HG02852 (cell line): Measurements from ENCODE around the gene MAGIX.

Experiments used
- ATAC-seq: cut with Tn5 transposase; IDR thresholded peaks from one replicate; pipeline ENCODE4 v1.9.1; 2021; ENCODE audit warnings: mild to moderate bottlenecking, moderate library complexity; ENCODE audit not compliant: unreplicated experiment

The MAGIX gene

GRCh38 chrX:49179358-49179757, 16.8 kb downstream of the MAGIX start:
- ATAC-seq, result no peak

GRCh38 chrX:49183701-49184281, 21.2 kb downstream of the MAGIX start:
- no peak for ATAC-seq

- ATAC-seq, result no peak
Measured at GRCh38 chrX:49184294-49185281, 22.0 kb downstream of the MAGIX start.

DNA sequence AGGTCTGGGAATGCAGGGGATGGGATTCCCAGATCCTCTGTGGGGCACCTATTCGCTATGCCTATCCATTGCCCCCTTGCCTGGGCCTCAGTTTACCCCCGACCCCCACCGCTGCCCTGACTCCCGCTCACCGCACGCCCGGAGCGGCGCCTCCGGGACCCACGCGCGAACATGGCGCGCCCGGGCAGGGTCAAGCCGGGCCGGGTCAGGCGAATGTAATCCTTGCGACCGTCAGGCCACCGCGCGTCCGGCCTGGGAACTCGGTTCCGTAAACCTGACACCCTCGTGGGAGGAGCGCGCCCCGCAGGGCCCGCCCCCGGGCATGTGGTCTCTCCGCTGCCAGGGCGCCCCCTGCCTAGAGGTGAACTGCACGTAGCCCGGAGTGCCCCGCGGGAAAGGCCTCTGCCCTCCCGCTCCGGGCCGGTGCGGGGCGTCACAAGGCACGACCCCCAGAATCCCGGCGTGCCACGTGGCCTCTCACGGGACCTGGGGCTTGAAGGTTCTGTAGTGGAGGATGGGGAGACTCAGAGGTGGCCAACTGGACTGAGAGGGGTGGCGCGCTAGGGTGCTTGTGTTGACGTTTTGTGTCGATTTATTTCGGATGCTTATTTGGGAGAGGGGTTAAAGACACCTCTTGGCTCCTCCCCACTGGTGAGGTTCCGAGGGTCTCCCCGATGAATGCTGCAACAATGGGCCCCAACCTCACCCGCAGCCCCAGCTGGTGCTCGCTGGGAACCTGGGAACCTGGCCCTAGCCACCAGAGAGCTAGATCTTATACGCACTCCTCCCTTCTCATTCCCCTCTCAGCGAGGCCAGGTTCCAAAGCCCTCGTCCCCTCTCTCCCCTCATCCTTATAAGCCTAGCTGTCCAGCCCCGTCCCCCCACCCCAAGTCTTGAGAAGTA, 23.8 kb downstream of the MAGIX start, which contains the start of gene PRICKLE3:
Gene PRICKLE3 (minus strand): TSS at position 249 of the 903 bp plus-strand sequence. CDS start 76 bp downstream, at position 173.
- no peak for ATAC-seq

DNA sequence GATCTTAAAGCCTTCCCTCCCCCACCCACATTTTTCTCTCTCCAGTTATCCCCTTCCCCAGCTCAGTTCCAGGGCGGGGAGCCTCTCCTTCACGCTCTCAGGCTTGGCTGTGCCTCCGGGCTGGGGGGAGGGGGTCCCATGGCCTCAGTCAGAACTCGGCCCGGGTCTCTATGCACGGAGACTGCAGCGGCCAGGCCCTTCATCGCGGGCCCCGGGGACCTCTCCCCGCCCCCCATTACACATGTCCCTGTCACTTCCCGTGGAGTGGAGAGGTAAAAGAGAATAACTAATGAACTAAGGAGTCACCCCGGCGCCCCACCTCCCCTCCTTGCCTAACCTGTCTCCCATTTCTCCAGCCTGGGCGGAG, 24.5 kb downstream of the MAGIX start:
- no peak for ATAC-seq

- no peak for ATAC-seq
Measured at GRCh38 chrX:49187526-49187925, 25.0 kb downstream of the MAGIX start.

DNA sequence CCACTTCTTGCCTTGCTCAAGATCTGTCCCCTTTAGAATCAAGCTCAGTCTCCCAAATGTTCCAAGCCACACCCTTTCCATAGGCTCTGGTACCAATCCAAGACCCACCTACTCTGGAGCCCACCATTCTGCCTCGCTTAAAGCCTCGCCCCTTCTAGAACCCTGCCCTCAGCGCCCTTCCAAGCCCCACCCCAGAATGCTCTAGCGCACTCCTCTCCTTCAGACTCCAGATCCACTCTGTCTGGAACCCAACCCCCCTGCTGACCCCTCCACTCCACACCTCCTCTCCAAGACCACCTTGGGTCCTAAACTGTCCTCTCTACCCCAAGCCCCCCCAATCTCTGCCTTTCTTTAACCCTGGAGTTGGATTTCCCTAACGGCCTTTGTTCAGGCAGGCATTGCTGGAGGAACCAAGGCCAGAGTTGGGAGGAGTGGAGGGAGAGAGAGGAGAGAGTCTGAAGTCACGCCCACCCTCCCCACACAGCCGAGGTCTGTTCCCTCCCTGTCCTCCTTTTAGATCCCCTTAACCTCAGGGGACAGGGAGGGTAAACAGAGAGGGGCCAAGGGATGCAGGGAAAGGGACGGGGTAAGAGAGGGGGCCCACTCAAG, 26.0 kb downstream of the MAGIX start:
- no peak for ATAC-seq

DNA sequence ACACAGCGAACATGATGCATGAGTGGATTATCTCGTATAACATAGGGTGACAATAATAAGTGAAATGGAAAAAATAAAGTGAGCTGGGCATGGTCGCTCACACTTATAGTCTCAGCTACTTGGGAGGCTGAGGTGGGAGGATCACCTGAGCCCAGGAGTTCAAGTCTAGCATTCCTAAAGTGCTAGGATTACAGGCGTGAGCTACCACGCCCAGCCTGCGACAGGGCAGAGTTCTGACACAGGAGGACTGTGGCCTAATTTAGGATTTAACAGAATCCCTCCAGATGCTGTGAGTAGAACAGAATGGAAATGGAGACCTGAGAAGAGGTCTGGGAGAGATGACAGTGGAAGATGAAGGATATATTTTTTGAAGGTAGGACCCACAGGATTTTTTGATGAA, 27.0 kb downstream of the MAGIX start:
- no peak for ATAC-seq

GRCh38 chrX:49190821-49191573, 28.4 kb downstream of the MAGIX start:
- ATAC-seq, result peak; percentile 89

- peak; percentile 10 for ATAC-seq
Measured at GRCh38 chrX:49191574-49192011, 29.0 kb downstream of the MAGIX start.

DNA sequence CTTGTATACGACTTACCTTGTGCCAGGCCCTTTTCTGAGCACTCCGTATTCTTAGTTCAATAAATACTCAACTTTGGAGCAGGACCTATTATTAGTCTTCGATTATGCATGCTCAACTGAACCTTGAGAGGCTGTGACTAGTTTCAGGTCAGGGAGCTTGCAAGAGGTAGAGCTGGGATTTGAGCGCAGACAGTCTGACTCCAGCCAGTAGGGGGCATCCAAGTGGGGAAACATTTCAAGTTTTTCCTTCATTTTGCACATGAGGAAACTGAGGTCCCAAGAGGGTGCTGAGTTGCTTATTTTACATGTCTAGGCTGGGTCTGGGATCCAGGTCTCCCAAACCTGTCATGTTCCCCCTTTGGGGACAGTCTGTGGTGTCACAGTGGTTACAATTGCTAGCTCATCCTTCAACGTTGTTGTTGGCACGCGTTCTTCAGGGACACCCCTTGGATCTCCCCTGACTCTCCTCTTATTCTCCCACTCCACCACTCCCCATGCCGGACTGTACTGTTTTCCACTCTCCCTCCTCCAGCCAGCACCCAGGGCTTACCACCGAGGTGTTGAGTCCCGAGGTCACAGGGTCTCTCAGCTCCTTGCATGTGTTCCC, 30.3 kb downstream of the MAGIX start:
- ATAC-seq, result no peak

DNA sequence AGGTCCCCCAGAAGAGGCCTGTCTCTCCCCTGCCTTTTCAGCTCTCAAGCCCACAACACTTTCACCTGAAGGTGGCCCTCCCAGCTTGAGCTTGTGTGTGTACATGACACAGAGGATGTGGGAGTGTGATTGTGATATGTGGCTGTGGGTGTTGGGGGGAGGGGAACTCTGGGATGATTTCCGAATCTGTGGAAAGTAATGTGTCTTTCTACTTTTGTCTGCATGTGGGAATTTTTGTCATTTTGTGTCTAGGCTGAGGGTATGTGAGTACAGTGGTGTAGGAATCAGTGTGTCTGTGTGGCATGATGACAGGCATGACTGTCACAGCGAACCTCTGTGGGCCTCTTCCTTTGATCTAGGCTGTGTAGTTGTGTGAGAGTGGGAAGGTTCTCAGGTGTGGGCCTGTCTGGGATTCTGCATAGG, 31.0 kb downstream of the MAGIX start:
- no peak for ATAC-seq

DNA sequence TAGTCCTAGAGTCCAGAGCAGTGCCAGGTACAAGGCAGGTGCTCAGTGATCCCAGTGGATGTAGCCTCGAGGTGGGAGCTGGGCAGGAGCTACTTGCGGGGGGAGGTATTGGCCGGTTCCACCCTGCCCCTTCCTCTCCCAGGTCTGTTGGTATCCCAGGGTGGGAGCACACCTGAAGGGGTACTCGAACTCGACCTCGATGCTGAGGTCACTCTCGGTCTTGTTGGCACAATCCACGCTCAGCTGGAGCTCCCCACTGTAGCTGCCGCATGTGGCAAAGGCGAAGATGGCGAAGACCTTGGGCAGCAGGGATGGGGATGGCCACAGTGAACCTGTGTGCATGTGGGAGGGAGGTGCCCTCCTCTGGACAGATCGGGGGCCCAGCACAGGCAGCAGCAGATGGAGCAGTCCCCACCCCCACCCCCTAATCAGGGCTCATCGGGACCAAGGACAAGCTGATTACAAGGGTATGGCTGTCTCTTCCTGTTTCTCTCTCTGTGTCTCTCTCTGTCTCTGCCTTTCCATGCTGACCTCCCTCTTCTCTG, 35.1 kb downstream of the MAGIX start:
- ATAC-seq, result no peak

DNA sequence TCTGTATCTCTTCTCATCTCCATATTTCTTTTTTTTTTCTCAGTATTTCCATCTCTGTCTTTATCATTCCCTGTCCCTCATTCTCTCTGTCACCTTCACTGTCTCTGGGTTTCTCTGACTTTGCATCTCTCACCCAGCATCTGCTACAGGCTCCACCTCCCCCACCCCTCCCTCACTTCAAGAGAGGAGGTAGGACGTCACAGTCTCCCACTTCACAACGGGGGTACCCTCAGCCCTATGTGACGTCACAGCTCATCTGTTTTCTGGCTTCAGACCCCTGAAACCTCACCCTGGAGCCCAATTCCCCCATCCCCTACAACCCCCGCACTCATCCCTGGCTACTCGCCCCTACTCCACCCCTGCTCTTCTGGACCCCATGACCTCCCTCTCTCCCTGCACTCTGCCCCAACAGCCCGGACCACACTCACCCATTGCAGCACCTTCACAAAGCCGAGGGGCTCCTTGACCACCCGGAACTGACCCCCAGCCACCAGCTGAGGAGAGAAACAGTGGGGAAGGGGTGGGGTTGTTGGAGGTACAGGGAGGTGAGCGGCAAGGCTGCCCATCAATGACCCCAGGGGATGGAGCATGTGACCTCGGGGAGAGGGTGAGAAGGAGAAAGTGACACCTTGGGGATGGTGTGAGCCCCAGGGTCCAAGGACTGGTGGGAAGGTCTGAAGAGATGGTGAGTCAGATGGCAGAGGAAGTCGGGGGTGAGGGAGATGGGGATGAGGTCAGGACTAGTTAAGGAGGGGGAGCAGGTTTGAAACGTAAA, 36.2 kb downstream of the MAGIX start:
- ATAC-seq, result no peak

DNA sequence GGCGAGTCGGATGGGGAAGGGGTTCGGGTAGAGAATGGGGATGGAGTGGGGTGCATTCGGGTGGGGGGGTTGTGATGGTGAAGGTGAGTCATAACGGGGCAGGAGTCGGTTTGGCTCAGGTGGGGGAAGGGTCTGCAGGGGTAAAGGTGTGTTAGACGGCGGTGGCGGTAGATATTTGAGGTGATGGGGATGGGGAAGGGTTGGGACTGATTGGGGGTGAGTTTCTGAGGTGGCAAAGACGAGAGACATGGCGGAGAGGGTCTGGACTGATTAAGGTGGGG, 36.7 kb downstream of the MAGIX start:
- no peak for ATAC-seq

- peak; percentile 92 for ATAC-seq
Measured at GRCh38 chrX:49199906-49200771, 37.6 kb downstream of the MAGIX start, which contains the start of gene SYP. TSS of gene SYP (minus strand) at chrX:49200193. CDS start at chrX:49200186, 7 bp downstream.

DNA sequence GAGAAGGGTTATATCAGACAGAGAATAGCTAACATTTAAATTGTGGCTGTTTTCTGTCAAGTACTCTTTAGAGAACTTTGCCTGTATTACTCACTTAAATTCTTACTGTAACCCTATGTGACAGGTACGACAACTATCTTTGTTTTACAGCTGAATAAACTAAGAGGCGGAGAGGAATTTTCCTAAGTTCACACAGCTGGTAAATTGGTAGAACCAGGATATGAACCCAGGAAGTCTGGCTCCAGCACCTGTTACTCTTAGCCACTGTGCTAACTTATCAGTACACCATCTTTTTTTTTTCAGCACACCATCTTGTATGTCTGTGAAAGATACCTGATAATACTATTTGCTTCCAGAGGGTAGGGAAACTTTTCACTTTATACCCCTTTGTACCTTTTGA, 39.5 kb downstream of the MAGIX start:
- no peak for ATAC-seq

DNA sequence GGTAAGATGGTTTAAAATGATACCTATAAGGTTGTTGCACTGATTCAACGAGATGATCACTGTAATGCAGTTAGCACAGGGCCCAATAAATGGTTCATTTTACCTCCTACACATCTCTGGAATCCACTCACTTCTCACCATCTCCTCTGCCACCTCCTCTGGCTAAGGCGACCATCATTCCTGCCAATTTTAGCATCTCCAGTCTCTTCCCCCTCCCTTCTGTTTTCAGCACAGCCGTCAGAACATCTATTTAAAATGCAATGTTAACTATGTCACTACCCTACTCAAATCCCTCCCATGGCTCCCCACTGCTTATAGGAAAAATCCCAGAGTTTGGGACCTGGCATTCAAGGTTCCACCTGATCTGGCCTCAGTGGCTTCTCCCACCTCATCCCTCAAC, 41.0 kb downstream of the MAGIX start:
- no peak for ATAC-seq
